ENCODE data around the gene TSPAN15.

DNA sequence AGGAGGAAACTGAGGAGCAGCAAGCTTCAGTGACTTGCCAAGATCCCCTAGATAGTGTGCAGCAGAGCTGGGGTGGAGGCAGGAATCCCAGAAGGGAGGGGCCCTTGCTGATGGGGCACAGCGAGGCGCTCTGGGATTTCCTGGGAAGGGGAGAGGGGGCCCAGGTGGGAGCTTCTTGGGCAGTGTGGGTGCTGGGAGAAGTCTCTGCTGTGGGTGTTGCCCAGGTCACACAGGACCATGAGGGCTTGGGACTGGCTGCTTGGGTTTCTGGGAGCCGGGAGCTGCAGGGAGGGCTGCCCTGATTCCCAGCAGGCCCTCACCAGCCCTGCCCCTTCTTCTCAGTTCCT, 55.2 kb downstream of the TSPAN15 start:
- TF ChIP-seq, protein P1, sequence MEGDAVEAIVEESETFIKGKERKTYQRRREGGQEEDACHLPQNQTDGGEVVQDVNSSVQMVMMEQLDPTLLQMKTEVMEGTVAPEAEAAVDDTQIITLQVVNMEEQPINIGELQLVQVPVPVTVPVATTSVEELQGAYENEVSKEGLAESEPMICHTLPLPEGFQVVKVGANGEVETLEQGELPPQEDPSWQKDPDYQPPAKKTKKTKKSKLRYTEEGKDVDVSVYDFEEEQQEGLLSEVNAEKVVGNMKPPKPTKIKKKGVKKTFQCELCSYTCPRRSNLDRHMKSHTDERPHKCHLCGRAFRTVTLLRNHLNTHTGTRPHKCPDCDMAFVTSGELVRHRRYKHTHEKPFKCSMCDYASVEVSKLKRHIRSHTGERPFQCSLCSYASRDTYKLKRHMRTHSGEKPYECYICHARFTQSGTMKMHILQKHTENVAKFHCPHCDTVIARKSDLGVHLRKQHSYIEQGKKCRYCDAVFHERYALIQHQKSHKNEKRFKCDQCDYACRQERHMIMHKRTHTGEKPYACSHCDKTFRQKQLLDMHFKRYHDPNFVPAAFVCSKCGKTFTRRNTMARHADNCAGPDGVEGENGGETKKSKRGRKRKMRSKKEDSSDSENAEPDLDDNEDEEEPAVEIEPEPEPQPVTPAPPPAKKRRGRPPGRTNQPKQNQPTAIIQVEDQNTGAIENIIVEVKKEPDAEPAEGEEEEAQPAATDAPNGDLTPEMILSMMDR (IDR thresholded peaks at IDR 0.05; ENCODE audit: low read length): no peak
- no peak for TF ChIP-seq EZH2 (IDR thresholded peaks at IDR 0.05; ENCODE audit: borderline replicate concordance, low read length)
